GM19395 (cell line): Measurements from ENCODE around the gene MGAT5B.
"Not testable (repeated sequence)": the region's sequence is repeated elsewhere in the genome, so short reads cannot be mapped to it uniquely, and the experiment has no call there.

Experiments used
- ATAC-seq: cut with Tn5 transposase; IDR thresholded peaks from one replicate; pipeline ENCODE4 v1.9.1; 2021; ENCODE audit warnings: mild to moderate bottlenecking, moderate library complexity; ENCODE audit not compliant: unreplicated experiment

Gene MGAT5B, protein sequence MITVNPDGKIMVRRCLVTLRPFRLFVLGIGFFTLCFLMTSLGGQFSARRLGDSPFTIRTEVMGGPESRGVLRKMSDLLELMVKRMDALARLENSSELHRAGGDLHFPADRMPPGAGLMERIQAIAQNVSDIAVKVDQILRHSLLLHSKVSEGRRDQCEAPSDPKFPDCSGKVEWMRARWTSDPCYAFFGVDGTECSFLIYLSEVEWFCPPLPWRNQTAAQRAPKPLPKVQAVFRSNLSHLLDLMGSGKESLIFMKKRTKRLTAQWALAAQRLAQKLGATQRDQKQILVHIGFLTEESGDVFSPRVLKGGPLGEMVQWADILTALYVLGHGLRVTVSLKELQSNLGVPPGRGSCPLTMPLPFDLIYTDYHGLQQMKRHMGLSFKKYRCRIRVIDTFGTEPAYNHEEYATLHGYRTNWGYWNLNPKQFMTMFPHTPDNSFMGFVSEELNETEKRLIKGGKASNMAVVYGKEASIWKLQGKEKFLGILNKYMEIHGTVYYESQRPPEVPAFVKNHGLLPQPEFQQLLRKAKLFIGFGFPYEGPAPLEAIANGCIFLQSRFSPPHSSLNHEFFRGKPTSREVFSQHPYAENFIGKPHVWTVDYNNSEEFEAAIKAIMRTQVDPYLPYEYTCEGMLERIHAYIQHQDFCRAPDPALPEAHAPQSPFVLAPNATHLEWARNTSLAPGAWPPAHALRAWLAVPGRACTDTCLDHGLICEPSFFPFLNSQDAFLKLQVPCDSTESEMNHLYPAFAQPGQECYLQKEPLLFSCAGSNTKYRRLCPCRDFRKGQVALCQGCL

DNA sequence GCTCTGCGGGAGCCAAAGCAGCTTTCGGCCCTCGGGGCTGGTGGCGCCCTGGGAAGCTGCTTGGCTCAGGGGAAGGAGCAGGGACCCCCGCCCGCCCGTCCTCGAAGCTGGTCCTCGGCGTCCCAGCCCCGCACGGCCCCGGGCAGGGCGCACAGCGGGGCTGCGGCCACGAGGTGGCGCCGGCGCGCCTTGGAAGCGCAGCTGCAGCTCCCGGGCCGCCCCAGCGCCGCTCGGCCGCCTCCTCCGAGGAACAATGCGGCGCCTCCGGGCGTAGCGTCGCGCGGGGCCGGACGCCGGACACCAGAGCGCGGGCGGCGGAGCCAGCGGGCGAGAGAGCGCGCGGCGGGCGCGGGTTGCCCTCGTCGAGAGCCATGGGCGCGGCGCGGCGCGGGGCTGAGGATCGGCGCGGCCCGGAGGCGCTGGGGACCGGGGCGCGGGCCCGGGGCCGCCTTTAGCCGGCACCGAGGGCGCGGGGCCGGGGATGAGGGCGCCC is at the start of gene MGAT5B:
Gene MGAT5B (plus strand): TSS at position 229 of the 493 bp plus-strand sequence. CDS start 626 bp downstream, outside the sequence.
- no peak for ATAC-seq

DNA sequence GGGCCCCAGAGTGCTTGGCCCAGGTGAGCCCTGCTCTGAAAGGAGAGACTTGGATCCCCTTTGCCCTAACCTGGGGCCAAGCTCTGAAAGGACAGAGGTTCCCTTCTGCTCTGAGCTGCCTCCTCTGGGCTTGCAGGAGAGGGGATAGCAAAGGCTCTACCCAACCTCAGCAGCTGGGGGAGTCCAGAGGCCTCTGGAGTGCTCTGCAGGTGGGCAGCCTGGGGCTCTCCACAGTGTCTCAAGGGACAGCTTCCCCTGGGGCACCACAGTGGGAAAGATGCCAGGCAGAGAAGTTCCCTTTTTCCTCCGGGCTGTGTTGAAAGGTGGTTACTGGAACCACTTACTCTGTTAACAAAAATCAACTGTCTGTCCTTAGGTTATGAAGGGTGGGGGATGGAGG is 48.2 kb upstream of the MGAT5B start:
- ATAC-seq: no peak

DNA sequence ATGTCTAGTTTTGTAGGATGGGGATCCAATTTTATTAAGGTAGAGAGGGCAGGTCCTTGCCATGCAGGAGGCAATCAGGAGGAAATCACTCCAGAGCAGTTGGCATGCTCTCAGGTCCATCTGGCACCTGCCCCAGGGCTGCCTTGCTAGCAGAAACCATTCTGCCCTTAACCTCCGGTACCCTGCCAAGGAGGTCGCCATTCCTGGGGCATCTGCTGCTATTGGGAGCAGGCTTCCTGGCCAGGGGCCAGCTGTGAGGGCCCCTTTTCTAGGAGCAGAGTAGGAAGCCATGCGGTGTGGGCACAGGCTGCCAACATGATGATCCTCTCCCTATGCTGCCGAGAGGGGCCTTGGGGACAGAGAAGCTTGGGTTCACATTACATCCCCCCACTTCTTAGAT is 47.6 kb upstream of the MGAT5B start:
- no peak for ATAC-seq

DNA sequence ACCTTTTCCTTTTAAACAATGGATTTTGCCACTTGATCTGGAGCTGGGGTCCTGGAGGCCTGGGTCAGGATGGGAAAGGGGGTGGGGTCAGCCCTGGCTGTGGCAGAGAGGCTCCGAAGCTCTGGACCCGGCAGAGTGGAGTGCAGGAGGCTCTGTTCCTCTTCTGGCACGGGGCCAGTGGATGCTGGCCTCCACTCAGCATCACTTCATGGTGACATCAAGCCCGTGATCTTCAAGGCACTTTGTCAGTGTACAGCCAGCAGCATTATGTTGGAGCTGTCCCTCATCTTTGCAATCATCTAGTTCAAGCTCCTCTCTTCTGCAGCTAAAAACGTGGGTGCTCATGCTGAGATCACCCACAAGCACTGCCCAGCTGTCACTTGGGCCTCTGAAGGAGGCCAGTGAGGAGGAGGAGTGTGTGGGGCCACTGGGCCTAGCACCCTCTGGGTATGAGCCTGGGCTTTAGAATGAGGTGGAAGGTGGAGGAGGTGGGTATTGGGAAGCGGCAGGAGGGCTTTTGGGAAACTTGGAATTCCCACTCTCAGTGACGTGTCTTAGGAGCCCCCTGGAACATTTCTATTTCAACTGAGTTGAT is 45.9 kb upstream of the MGAT5B start:
- ATAC-seq: no peak

DNA sequence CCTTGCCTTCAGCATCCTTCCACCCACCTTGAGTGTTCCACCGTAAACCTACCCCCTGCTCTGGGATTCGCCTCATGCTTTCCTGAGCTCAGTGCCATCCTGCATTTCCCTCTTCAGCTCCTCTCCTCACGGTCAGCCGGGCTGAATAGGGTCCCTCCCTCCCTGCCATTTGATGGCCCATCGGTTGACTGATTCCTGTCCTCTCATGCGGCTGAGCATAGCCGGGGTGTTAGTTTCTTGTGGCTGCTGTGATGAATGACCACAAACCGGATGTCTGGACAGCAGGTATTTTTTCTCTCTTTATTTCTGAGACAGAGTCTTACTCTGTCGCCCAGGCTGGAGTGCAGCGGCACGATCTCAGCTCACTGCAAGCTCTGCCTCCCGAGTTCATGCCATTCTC is 44.1 kb upstream of the MGAT5B start:
- no peak for ATAC-seq

DNA sequence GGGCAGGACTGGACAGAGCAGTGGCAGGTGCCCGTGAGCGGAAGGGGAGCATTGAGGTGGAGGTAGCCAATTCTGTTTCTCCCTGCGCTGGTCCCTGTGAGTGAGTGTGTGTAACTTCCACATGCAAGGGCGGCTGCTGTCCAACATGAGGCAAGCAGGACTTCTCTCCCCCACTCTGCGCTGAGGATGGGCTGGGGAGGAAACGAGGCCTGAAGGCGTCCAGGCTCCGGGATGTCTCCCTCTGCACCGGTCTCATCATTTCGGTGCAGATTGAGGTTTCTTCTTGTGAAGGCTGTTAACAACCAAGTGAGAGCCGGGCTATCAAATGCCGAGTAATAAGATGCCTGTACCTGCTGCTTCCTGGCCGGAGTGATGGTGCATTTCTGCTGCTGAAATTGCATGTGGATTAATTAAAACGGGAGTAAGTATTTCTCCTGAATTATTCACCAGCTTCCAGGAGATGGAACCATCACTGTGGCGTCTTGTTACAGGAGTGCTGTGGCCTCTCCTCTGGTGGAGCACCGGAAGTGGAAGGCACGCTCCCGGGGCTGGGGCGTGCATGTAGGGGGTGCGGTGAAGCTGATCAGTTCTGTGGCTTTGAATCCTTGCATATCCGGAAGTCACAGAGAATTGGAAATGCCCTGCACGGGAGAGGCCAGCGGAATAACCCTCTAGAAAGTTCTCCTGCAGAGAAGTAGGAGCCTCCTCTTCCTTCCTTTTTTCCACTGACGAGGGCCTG is 41.7 kb upstream of the MGAT5B start:
- ATAC-seq: no peak

DNA sequence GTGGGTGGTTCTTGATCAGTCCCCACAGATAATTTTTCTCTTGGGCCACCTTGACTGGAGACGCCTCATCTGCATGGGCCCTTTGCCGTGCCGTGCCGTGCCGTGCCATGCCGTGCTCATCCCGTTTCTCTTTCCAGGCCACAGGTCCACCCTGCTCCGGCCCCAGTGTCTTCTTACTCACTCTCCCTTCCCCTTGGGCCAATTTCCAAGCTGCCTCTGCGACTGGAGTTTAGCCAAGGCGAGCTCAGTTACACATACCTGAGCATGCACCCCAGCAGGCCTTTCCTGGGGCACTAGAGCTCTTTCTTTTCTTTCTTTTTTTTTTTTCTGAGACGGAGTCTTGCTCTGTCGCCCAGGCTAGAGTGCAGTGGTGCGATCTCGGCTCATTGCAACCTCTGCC is 40.5 kb upstream of the MGAT5B start:
- no peak for ATAC-seq

DNA sequence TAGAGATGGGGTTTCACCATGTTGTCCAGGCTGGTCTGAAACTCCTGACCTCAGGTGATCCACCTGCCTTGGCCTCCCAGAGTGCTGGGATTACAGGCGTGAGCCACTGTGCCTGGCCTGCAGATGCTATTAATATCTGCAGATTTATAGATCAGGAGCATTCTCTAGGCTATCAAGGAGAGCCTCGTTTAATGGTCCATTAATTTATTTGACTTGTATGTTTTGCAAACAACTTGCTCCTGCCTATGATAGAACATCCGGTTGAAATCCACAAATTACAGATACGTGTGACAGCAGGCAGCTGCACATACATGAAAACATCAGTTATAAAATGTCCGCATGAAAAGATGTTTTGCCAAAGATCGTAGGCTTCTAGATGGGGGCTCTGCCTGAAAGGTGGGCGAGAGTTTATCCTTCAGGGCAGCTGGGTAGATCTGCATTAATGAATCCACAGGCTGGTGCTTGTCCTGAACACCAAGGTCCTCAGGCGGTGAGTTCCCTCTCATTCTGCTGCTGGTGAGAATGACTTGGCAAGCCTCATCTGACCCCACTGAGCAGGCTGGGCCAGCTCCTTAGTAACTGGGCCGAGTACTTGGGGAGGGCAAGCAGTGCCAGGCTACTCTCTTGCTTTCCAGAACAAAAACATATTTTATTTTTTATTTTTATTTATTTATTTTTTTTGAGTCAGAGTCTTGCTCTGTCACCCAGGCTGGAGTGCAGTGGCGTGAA is 37.1 kb upstream of the MGAT5B start:
- no peak for ATAC-seq

DNA sequence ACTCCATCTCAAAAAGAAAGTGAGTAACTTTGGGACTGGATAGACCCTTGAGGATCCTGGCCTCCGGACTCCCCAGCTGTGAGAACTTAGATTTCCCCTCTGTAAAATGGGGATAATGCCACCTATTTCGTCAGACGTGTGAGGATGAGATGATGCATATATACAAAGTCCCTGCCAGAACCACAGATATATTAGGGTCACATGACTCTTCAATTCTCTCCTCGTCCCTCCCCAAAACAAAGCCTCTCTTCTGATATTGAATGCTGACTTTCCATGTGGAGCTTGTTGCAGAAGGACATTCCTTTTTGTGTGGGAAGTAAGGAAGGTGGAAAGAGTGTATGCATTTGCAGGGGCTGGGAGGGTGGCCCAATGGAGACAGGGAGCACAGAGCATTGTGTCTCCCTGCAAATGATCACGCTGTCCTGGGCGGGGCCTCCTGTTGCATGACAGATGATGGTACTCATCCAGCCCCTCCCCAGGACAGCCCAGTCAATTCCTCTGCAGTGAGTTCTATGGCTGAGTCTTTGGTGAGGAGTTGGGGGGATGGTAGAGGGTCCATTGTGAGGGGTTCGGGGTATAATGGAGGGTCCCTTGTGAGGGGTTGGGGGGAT is 35.1 kb upstream of the MGAT5B start:
- ATAC-seq: no peak

DNA sequence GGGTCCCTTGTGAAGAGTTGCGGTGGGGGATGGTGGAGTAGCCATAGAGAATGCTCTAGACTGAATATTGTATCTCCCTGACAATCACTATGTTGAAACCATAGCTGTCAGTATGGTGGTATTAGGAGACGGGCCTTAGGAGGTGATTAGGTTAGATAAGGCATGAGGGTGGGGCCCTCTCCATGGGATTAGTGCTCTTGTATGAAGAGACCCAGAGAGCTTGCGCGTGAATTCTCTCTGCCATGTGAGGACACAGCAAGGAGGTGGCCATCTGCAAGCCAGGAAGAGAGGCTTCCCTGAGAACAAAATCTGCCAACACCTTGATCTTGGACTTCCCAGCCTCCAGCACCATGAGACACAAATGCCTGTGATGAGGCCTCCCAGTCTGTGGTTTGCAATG is 34.5 kb upstream of the MGAT5B start:
- no peak for ATAC-seq

DNA sequence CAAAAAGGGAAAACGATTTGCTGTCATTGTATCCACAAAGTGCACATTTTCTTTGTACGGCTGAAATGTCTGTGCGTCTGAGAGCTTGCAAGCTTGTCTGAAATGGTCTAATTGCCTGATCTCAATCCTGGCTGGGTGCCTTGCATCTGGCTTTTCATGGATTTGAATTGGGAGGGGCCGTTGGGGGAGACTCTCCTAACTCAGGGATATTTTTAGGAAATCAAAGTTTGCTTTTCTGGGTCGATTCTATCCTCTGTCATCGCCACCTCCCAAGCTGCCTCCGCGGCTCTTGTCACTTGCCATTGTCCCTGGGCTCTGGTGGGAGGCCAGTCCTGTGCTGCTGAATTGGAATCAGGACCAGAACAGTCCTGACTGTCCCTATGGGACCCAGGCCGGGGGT is 33.3 kb upstream of the MGAT5B start:
- no peak for ATAC-seq

DNA sequence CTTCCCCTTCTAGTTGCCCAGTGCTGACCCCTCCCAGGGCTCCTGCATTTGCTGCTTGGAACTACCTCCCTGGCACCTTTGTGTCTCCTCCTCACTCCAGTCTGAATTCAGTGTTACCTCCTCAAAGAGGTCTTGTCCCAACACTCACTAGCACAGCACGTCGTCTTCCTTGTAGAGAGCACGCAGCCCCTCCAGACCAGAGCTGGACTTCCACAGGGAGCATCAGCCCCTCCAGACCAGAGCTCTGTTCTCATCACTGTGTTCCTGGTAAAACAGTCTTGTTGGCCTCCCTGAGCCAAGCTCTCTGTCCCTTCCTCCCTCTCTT is 27.8 kb upstream of the MGAT5B start:
- no peak for ATAC-seq

DNA sequence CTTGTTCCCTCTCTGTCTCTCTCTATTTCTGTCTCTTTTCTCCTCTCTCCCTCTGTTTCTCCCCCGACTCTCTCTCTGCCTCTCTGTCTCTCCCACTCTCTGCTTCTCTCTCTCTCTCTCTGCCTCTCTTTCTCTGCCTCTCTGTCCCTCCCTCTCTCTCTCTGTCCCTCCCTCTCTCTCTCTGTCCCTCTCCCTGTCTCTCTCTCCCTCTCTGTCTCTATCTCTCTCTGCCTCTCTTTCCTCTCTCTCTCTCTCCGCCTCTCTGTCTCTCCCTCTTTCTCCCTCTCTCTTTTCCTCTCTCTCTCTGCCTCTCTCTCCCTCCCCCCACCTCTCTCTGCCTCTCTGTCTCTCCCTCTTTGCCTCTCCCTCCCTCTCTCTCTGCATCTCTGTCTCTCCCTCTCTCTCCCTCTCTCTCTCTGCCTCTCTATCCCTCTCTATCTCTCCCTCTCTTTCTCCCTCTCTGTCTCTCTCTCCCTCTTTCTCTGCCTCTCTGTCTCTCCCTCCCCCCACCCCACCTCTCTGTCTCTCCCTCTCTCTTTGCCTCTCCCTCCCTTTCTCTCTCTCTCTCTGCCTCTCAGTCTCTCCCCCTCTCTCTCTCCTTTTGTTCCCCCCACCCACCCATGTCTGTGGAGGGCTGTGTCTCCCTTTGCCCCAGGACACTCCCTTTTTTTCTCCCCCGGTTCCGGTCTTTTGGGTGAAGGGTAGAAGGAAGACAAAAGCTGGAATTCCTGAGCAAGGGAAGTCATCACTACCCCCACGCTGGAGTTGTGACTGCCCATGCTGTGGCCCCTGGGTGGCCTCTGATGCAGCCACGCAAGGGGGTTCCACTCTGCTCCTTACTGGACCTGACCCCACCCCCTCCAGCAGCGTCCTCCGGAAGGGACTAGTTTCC is 27.1 kb upstream of the MGAT5B start:
- ATAC-seq: no peak

DNA sequence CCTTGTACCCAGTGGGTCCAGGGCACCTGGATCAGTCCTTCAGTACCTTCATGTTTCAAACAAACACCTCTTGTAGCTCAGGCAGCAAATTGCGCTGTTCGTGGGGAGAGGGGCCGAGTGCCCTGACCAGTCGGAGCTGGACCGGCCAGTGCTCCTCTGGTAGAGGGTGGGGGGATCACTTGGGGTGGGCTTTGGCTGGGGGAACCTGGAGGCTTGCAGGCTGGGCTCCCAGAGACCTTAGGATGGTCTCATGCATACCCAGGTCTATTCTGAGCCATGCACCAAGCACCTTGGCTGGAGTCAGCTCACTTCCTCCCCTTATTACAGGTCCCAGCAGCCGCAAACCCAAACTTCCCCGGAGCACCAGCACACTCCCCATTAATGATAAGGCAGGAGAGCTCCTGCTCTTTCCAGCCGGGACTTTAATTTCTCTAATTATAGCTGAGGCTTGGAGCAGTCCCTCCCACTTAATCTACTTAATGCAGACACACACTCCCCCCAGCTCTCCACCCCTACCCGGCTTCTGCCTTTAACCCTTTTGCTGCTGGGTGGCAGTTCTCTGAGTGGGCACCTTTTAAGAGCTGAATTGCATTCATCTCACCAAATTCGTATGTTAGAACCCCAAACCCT is 26.3 kb upstream of the MGAT5B start:
- no peak for ATAC-seq

DNA sequence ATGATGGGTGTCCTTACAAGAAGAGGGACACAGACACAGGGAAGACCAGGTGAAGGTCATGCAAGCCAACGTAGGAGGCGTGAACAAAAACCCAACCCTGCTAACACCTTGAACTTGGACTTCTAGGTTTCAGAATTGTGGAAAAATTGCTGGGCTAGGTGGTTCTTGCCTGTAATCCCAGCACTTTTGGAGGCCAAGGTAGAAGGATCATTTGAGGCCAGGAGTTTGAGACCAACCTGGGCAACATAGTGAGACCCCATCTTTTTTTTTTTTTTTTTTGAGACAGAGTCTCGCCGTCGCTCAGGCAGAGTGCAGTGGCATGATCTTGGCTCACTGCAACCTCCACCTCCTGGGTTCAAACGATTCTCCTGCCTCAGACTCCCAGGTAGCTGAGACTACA is 25.1 kb upstream of the MGAT5B start:
- ATAC-seq: not testable (repeated sequence)

DNA sequence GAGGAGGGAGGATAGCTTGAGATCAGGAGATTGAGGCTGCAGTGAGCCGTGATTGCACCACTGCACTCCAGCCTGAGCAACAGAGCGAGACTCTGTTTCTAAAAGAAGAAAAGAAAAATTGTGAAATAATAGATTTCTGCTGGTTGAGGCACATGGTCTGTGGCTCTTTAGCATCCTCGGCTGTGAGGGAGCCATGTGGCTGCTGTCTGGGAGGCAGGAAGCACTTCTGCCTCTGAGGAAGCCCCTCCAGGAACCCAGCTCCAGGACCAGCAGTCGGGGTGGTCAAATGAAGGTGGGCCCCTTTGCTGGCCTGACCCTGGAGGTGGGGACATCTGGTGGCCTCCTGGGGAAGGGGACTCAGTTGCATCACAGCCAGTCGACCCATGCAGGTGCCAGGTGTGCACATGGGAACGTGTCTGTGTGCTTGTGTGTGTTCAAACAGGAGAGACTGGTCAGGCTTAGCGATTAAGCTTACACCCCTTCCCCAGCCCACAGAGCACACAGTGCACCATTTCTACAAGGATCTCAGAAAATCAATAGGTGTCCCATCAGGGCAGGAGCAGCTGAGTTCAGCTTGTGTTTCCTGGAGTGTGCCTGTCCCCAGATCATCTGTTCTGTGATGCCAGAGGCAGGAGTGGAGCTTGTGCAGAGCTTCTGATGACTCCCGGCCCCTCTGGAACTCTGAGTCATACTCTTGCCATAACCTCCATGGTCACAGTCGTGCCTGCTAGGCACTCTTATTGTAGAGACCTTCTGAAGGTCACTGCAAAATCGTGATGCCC is 24.3 kb upstream of the MGAT5B start:
- no peak for ATAC-seq

DNA sequence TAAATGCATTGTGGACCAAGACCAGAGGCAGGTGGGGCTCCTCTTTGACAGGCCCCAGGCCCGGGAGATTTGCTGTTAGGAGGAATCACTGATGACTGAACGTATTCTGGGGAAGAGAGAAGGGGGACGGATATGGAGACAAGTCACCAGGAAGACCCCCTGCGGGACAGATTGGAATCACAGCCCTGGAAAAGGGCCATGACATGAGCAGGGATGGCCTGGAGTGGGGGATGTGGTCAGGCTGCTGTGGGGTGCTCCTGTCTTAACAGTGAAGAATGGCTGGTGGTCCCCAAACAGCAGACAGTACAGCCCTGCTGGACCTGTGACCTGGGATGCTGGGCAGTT is 23.7 kb upstream of the MGAT5B start:
- no peak for ATAC-seq

DNA sequence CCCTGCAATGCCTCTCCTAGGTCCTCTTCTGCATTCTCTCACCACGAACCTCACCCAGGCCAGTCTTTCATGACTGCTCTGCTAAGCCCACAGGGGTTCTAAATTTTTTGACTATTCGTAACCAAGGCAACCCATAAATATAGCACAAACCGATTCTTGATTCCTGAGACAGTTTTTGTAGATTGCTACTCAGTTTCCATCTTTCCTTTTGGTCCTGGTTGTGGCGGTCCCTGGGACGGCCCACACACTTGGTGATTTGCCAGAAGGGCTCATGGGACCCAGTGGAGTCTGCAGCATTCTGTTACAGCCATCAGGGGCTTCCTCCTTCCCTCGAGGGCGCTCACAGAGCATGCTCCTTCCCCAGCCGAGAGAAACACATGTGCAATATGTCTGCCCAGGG is 23.4 kb upstream of the MGAT5B start:
- ATAC-seq: no peak
